Chondrocyte (in vitro differentiated cells): ENCODE measurements around the gene MYO10. TPM values are rescaled to one million over a fixed set of nuclear protein-coding genes. Genes with fewer than 3 reads are reported as not detected.
A peak's percentile ranks its signal among the peaks of the same experiment; 100 is the strongest.

ENCODE experiments used
- DNase-seq: peaks from one replicate; pipeline ENCODE4 v3.0.0; 2021; ENCODE audit warnings: mixed read lengths, low spot score
- H3K27ac Mint-ChIP-seq: one replicate; pipeline ENCODE4 v1.8.0; 2021; ENCODE audit warnings: mild to moderate bottlenecking, moderate library complexity, mixed read lengths; ENCODE audit not compliant: unreplicated experiment
- H3K27me3 Mint-ChIP-seq: 2 replicates; pipeline ENCODE4 v1.8.0; 2021; ENCODE audit warnings: low read depth, mixed read lengths
- H3K36me3 Mint-ChIP-seq: 2 replicates; pipeline ENCODE4 v1.8.0; 2021; ENCODE audit warnings: low read depth, mixed read lengths
- H3K4me1 Mint-ChIP-seq: 2 replicates; pipeline ENCODE4 v1.8.0; 2021; ENCODE audit warnings: low read depth, mild to moderate bottlenecking, mixed read lengths
- H3K4me3 Mint-ChIP-seq: one replicate; pipeline ENCODE4 v1.8.0; 2021; ENCODE audit warnings: mild to moderate bottlenecking, moderate library complexity, mixed read lengths; ENCODE audit not compliant: unreplicated experiment
- H3K9me3 Mint-ChIP-seq: 2 replicates; pipeline ENCODE4 v1.8.0; 2021; ENCODE audit warnings: low read depth, mixed read lengths
- CTCF ChIP-seq: fragments of 200-600 bp; sonication (generic); IDR thresholded peaks from 2 replicates; pipeline ENCODE4 v1.5.0; 2021; ENCODE audit warnings: antibody characterized with exemption, mild to moderate bottlenecking, moderate library complexity
- total RNA-seq: library from RNA; stranded (reverse); gene quantifications from 3 replicates; pipeline ENCODE4 v1.2.1, GENCODE V29; 2021

The MYO10 gene
- total RNA-seq, 1 donor from 2014 or later, result 51.9 TPM

DNA sequence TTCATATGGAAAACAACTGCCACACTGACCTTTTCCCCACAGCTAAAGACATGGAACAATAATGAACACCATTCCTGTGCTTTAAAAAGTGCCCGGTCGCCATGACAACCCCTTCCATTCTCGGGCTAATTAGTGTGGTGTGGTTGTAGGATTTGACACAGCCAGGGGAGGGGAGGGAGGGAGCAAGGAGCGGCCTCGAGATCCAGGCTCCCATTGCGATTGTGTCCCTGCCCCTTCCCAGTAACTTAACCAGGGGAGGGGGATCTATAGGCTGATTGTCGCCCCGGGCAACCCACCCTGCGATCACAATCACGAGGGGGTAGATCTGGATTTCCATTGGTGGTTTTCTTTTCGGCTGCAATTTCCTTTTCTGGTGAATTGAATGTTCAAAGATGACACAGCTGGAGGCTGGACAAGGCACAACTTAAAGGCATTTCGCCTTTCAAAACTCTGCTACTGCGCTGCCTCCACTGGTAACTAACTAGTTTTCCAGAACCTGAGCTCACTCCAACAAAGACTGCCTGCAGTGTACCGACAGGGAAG, 222.6 kb downstream of the MYO10 start:
- peaks cover 19% of the 10 kb centered on the region for H3K4me1 Mint-ChIP-seq
- no peaks in the 10 kb centered on the region for H3K27me3 Mint-ChIP-seq
- H3K27ac Mint-ChIP-seq, result no peak overlapping the region
- peak overlapping the region; percentile 41 for H3K4me3 Mint-ChIP-seq
- peaks cover 18% of the 10 kb centered on the region for H3K36me3 Mint-ChIP-seq
- TF ChIP-seq CTCF, result no peak
- no peak for DNase-seq
- no peaks in the 10 kb centered on the region for H3K9me3 Mint-ChIP-seq

DNA sequence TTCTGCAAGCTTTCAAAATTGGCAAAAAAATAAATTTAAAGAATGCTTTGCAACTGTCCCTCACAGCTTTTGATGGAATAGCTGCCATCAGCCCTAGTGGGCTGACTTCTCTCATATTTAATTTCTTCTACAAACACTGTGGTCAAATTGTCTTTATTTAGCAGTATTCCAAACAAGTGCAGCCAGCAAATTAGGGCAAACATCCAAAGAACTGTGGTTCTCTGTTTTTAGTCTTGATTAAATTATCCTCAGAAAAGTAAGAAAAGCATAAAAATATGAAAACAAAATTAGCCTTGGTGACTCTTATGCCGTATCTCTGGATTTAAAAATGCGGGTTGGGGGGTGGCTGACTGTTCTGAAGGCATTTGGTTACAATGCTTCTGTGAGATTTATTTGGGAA, 223.5 kb downstream of the MYO10 start:
- H3K4me3 Mint-ChIP-seq, result no peak overlapping the region
- DNase-seq, result no peak
- H3K36me3 Mint-ChIP-seq, result peaks cover 24% of the 10 kb centered on the region
- no peaks in the 10 kb centered on the region for H3K27me3 Mint-ChIP-seq
- no peaks in the 10 kb centered on the region for H3K9me3 Mint-ChIP-seq
- no peak for TF ChIP-seq CTCF
- no peak overlapping the region for H3K27ac Mint-ChIP-seq
- peaks cover 19% of the 10 kb centered on the region for H3K4me1 Mint-ChIP-seq

GRCh38 chr5:16712178-16712577, 223.9 kb downstream of the MYO10 start:
- H3K27ac Mint-ChIP-seq, result no peak overlapping the region
- H3K4me3 Mint-ChIP-seq, result no peak overlapping the region
- H3K36me3 Mint-ChIP-seq, result peaks cover 26% of the 10 kb centered on the region

DNA sequence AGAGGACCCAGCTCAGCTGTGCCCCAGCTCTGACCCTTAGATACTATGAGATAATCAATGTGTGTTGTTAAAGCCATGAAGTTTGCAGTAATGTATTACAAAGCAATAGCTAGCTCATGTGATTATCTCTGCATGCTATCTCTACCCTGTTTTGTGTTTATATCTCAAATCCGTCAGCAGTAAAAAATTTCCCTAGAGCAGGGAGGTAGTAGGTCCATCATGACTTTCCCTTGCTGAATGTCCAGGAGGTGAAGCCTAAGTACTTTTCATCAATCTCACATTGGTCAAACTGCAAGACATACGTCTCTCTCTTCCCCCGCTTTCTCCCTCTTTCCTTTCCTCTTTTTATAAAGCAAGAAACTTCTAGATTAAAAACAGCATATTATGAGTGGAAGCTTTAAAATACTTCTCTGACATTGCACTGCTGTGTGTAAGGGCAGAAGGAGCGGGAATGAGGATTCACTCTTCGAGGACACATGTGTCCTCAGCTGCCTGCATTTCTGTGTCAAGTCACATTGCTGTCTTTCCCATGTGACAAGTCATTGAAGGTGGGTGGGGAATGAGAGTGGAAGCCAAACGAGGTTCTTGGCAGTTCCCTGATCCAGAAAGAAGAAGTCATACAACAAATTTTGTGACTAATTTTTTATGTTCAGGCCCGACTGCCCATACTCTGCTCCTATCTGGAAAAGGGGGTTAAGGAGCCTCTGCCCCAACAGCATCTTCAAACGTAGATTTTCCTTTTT, 226.2 kb downstream of the MYO10 start:
- no peak for DNase-seq
- Mint-ChIP-seq H3K4me3 (no peak overlapping the region), H3K27ac (no peak overlapping the region), H3K36me3 (peaks cover 34% of the 10 kb centered on the region), H3K9me3 (no peaks in the 10 kb centered on the region), H3K27me3 (no peaks in the 10 kb centered on the region), H3K4me1 (peaks cover 19% of the 10 kb centered on the region)
- TF ChIP-seq CTCF, result no peak

More at GRCh38 chr5:16712178-16712577, 223.9 kb downstream of the MYO10 start:
- H3K27me3 Mint-ChIP-seq, result no peaks in the 10 kb centered on the region
- no peak for TF ChIP-seq CTCF
- no peak for DNase-seq
- no peaks in the 10 kb centered on the region for H3K9me3 Mint-ChIP-seq
- H3K4me1 Mint-ChIP-seq, result peaks cover 19% of the 10 kb centered on the region

GRCh38 chr5:16707869-16708192, 228.3 kb downstream of the MYO10 start:
- no peak for TF ChIP-seq CTCF
- Mint-ChIP-seq H3K36me3 (peaks cover 39% of the 10 kb centered on the region), H3K4me3 (no peak overlapping the region), H3K9me3 (no peaks in the 10 kb centered on the region), H3K27me3 (no peaks in the 10 kb centered on the region), H3K4me1 (peaks cover 9% of the 10 kb centered on the region), H3K27ac (no peak overlapping the region)
- no peak for DNase-seq
